DND-41 (cell line): Measurements from ENCODE around the gene UCN2.
"Not testable (repeated sequence)": the region's sequence is repeated elsewhere in the genome, so short reads cannot be mapped to it uniquely, and the experiment has no call there.

Experiments used
- ATAC-seq: fragments of 200-7000 bp; cut with Tn5 transposase; 3 replicates; pipeline ENCODE4 v1.9.1; 2021; ENCODE audit warnings: low read depth; ENCODE audit not compliant: insufficient read depth
- DNase-seq: peaks from one replicate; pipeline ENCODE4 v3.0.0-alpha.2; 2020
- H2AFZ ChIP-seq: 2 replicates; pipeline ENCODE4 v1.6.0; 2012; ENCODE audit warnings: low read depth, low read length
- H3K27ac ChIP-seq: 2 replicates; pipeline ENCODE4 v1.5.1; 2012; ENCODE audit warnings: low read length, inconsistent platforms
- H3K27me3 ChIP-seq: fragments of 200-600 bp; sonication (generic); 2 replicates; pipeline ENCODE4 v1.6.0; 2012; ENCODE audit warnings: low read length, mild to moderate bottlenecking, inconsistent platforms; ENCODE audit not compliant: insufficient read depth, poor library complexity
- H3K36me3 ChIP-seq: 2 replicates; pipeline ENCODE4 v1.5.1; 2012; ENCODE audit warnings: low read length, inconsistent platforms; ENCODE audit not compliant: insufficient read depth
- H3K4me1 ChIP-seq: 2 replicates; pipeline ENCODE4 v1.5.1; 2012; ENCODE audit warnings: mild to moderate bottlenecking, low read length; ENCODE audit not compliant: insufficient read depth
- H3K4me2 ChIP-seq: 2 replicates; pipeline ENCODE4 v1.6.0; 2012; ENCODE audit warnings: mild to moderate bottlenecking, moderate library complexity, low read length, inconsistent platforms; ENCODE audit not compliant: insufficient read depth
- H3K4me3 ChIP-seq, 2 experiments: fragments of 200-600 bp in 1 of 2; shearing (Covaris generic) in 1 of 2; 2 replicates each; pipeline ENCODE4 v1.5.1; 2012 to 2016; ENCODE audit warnings: inconsistent platforms in 2 of 2, low read length in 2 of 2, mild to moderate bottlenecking in 2 of 2, low read depth in 1 of 2, moderate library complexity in 1 of 2
- H3K79me2 ChIP-seq: 2 replicates; pipeline ENCODE4 v1.6.0; 2012; ENCODE audit warnings: low read length, inconsistent platforms; ENCODE audit not compliant: insufficient read depth
- H3K9ac ChIP-seq: 2 replicates; pipeline ENCODE4 v1.6.0; 2012; ENCODE audit warnings: low read depth, mild to moderate bottlenecking, inconsistent platforms, low read length, moderate library complexity
- H3K9me3 ChIP-seq: 2 replicates; pipeline ENCODE4 v1.5.1; 2012; ENCODE audit warnings: low read length, moderate library complexity, mild to moderate bottlenecking, inconsistent platforms; ENCODE audit not compliant: insufficient read depth, severe bottlenecking
- H4K20me1 ChIP-seq: 2 replicates; pipeline ENCODE4 v1.6.0; 2012; ENCODE audit warnings: low read length; ENCODE audit not compliant: insufficient read depth
- CTCF ChIP-seq: IDR thresholded peaks from 2 replicates; pipeline ENCODE4 v1.5.1; 2012; ENCODE audit warnings: borderline replicate concordance, low read length, moderate library complexity, mild to moderate bottlenecking; ENCODE audit not compliant: poor library complexity, severe bottlenecking; ENCODE audit errors: extremely low read depth
- EZH2 ChIP-seq: IDR thresholded peaks from 3 replicates; pipeline ENCODE4 v1.6.1; 2012; ENCODE audit warnings: borderline replicate concordance, low read depth, mild to moderate bottlenecking, moderate library complexity, low read length, inconsistent platforms; ENCODE audit not compliant: severe bottlenecking

Gene UCN2

GRCh38 chr3:48536116-48536515, 27.5 kb downstream of the UCN2 start:
- no peak overlapping the region for H3K27ac ChIP-seq
- no peak overlapping the region for H3K4me3 ChIP-seq
- H3K9ac ChIP-seq: no peak overlapping the region
- H3K36me3 ChIP-seq: peaks cover 25% of the 10 kb centered on the region
- no peak for DNase-seq
- no peaks in the 10 kb centered on the region for H3K9me3 ChIP-seq
- no peak for TF ChIP-seq EZH2
- no peaks in the 10 kb centered on the region for H3K4me1 ChIP-seq
- H4K20me1 ChIP-seq: peaks cover 7% of the 10 kb centered on the region
- no peaks in the 10 kb centered on the region for H3K79me2 ChIP-seq
- no peak overlapping the region for H3K4me2 ChIP-seq
- no peak overlapping the region for H2AFZ ChIP-seq
- ATAC-seq: no peak
- no peaks in the 10 kb centered on the region for H3K27me3 ChIP-seq

- no peak overlapping the region for H2AFZ ChIP-seq
- DNase-seq (no peak), ATAC-seq (no peak)
- H4K20me1 ChIP-seq: peaks cover 7% of the 10 kb centered on the region
- no peaks in the 10 kb centered on the region for H3K9me3 ChIP-seq
- H3K9ac ChIP-seq: no peak overlapping the region
- TF ChIP-seq CTCF (no peak), EZH2 (no peak)
- H3K27ac ChIP-seq: no peak overlapping the region
- H3K4me2 ChIP-seq: no peak overlapping the region
- no peaks in the 10 kb centered on the region for H3K27me3 ChIP-seq
- no peak overlapping the region for H3K4me3 ChIP-seq
- no peaks in the 10 kb centered on the region for H3K79me2 ChIP-seq
- peaks cover 25% of the 10 kb centered on the region for H3K36me3 ChIP-seq
- no peaks in the 10 kb centered on the region for H3K4me1 ChIP-seq
These were observed 28.0 kb downstream of the UCN2 start for GRCh38 chr3:48535578-48535977.

GRCh38 chr3:48532977-48533337, 30.6 kb downstream of the UCN2 start:
- no peaks in the 10 kb centered on the region for H3K79me2 ChIP-seq
- no peak for TF ChIP-seq EZH2
- TF ChIP-seq CTCF: no peak
- H3K4me2 ChIP-seq: no peak overlapping the region
- no peaks in the 10 kb centered on the region for H3K27me3 ChIP-seq
- no peaks in the 10 kb centered on the region for H3K9me3 ChIP-seq
- peaks cover 22% of the 10 kb centered on the region for H3K36me3 ChIP-seq
- H2AFZ ChIP-seq: no peak overlapping the region
- no peak overlapping the region for H3K9ac ChIP-seq
- DNase-seq (no peak), ATAC-seq (no peak)
- H3K4me3 ChIP-seq: no peak overlapping the region
- no peaks in the 10 kb centered on the region for H3K4me1 ChIP-seq
- H4K20me1 ChIP-seq: peaks cover 7% of the 10 kb centered on the region; the same call in 1 of the 2 replicates
- no peak overlapping the region for H3K27ac ChIP-seq

- H3K9ac ChIP-seq: no peak overlapping the region
- no peak overlapping the region for H3K4me2 ChIP-seq
- no peak for DNase-seq
- peaks cover 22% of the 10 kb centered on the region for H3K36me3 ChIP-seq
- no peak overlapping the region for H3K4me3 ChIP-seq
- no peak for ATAC-seq
- TF ChIP-seq EZH2: no peak
- no peak for TF ChIP-seq CTCF
- no peaks in the 10 kb centered on the region for H3K27me3 ChIP-seq
- no peak overlapping the region for H2AFZ ChIP-seq
- H4K20me1 ChIP-seq: peaks cover 7% of the 10 kb centered on the region; the same call in 1 of the 2 replicates
- no peaks in the 10 kb centered on the region for H3K79me2 ChIP-seq
- H3K27ac ChIP-seq: no peak overlapping the region
- H3K4me1 ChIP-seq: no peaks in the 10 kb centered on the region
- H3K9me3 ChIP-seq: no peaks in the 10 kb centered on the region
These were observed 31.2 kb downstream of the UCN2 start for GRCh38 chr3:48532271-48532976.

- ATAC-seq, H3K4me2 ChIP-seq, H3K27me3 ChIP-seq, H4K20me1 ChIP-seq, H3K36me3 ChIP-seq, H3K4me1 ChIP-seq, H3K27ac ChIP-seq, H3K9me3 ChIP-seq, H3K79me2 ChIP-seq, H3K9ac ChIP-seq, H2AFZ ChIP-seq, DNase-seq, H3K4me3 ChIP-seq: not testable (repeated sequence)
These were observed 32.9 kb downstream of the UCN2 start for GRCh38 chr3:48530701-48531100.
